ENCODE measurements around the gene SLC16A12. TPM values are rescaled to one million over a fixed set of nuclear protein-coding genes. Genes with fewer than 3 reads are reported as not detected.

Gene SLC16A12
- polyA plus RNA-seq, 1 donor (not counting 4 experiments of a cell fraction or from before 2014, with no cell fraction given) = 0.10 TPM

- dilution Hi-C loops (cut with MboI; ENCODE audit: extremely low pct_ligation_motif_present, low sequenced_read_pairs) = no loop called here
- H3K36me3 ChIP-seq (ENCODE audit: control insufficient read depth in 2 of 2, extremely low read depth in 1 of 2, insufficient read depth in 2 of 2, low read length in 2 of 2) = no peaks in the 10 kb centered on the region
- no peaks in the 10 kb centered on the region for H3K9me1 ChIP-seq (ENCODE audit: control insufficient read depth, extremely low read depth, insufficient read depth, low read length)
- no peaks in the 10 kb centered on the region for H3K79me2 ChIP-seq (ENCODE audit: control insufficient read depth, insufficient read depth, low read length)
- no peaks in the 10 kb centered on the region for H4K20me1 ChIP-seq (ENCODE audit: control insufficient read depth, extremely low read depth, insufficient read depth, low read length)
- H3K9ac ChIP-seq (ENCODE audit: control insufficient read depth, extremely low read depth, insufficient read depth, low read length) = no peak overlapping the region
- DNase-seq (ENCODE audit: low read depth, low spot score) (no peak), FAIRE-seq (no peak)
- peaks cover 35% of the 10 kb centered on the region for H3K27me3 ChIP-seq (ENCODE audit: control insufficient read depth, extremely low read depth, insufficient read depth, low read length)
- no peak for TF ChIP-seq EZH2 (IDR thresholded peaks at IDR 0.05; ENCODE audit: low read length)
- no peak for TF ChIP-seq CTCF (optimal IDR thresholded peaks at IDR 0.05 in 1 of 3, IDR thresholded peaks at IDR 0.05 in 1 of 3, conservative IDR thresholded peaks at IDR 0.05 in 1 of 3; ENCODE audit: extremely low read depth in 1 of 3, insufficient read depth in 2 of 3, low read length in 3 of 3)
- no peaks in the 10 kb centered on the region for H3K9me3 ChIP-seq (ENCODE audit: control insufficient read depth, low read depth, low read length)
- peaks cover 7% of the 10 kb centered on the region for H3K4me1 ChIP-seq (ENCODE audit: control insufficient read depth, extremely low read depth, insufficient read depth, low read length)
- no peak overlapping the region for H2AFZ ChIP-seq (ENCODE audit: control insufficient read depth, low read length)
- H3K27ac ChIP-seq (ENCODE audit: control insufficient read depth, insufficient read depth, low read length) = no peak overlapping the region
- H3K4me2 ChIP-seq (ENCODE audit: control insufficient read depth, extremely low read depth, insufficient read depth, low read depth, low read length) = no peak overlapping the region
- H3K4me3 ChIP-seq (ENCODE audit: control insufficient read depth in 2 of 3, extremely low read depth in 1 of 3, insufficient read depth in 2 of 3, low read depth in 1 of 3, low read length in 3 of 3) = no peak overlapping the region
These were observed 2.0 kb upstream of the SLC16A12 start for GRCh38 chr10:89537364-89537763.

GRCh38 chr10:89536013-89536354 lies 590 bp upstream of the SLC16A12 start:
- dilution Hi-C loops (cut with MboI; ENCODE audit: extremely low pct_ligation_motif_present, low sequenced_read_pairs) = no loop called here
- Histone ChIP-seq H3K79me2 (ENCODE audit: control insufficient read depth, insufficient read depth, low read length) (no peaks in the 10 kb centered on the region), H3K9me1 (ENCODE audit: control insufficient read depth, extremely low read depth, insufficient read depth, low read length) (no peaks in the 10 kb centered on the region), H3K9me3 (ENCODE audit: control insufficient read depth, low read depth, low read length) (no peaks in the 10 kb centered on the region), H3K27me3 (ENCODE audit: control insufficient read depth, extremely low read depth, insufficient read depth, low read length) (peaks cover 35% of the 10 kb centered on the region), H3K9ac (ENCODE audit: control insufficient read depth, extremely low read depth, insufficient read depth, low read length) (no peak overlapping the region), H4K20me1 (ENCODE audit: control insufficient read depth, extremely low read depth, insufficient read depth, low read length) (no peaks in the 10 kb centered on the region), H3K4me2 (ENCODE audit: control insufficient read depth, extremely low read depth, insufficient read depth, low read depth, low read length) (no peak overlapping the region), H2AFZ (ENCODE audit: control insufficient read depth, low read length) (no peak overlapping the region), H3K4me1 (ENCODE audit: control insufficient read depth, extremely low read depth, insufficient read depth, low read length) (peaks cover 14% of the 10 kb centered on the region), H3K4me3 (ENCODE audit: control insufficient read depth in 2 of 3, extremely low read depth in 1 of 3, insufficient read depth in 2 of 3, low read depth in 1 of 3, low read length in 3 of 3) (no peak overlapping the region), H3K27ac (ENCODE audit: control insufficient read depth, insufficient read depth, low read length) (no peak overlapping the region), H3K36me3 (ENCODE audit: control insufficient read depth in 2 of 2, extremely low read depth in 1 of 2, insufficient read depth in 2 of 2, low read length in 2 of 2) (no peaks in the 10 kb centered on the region)
- TF ChIP-seq CTCF (optimal IDR thresholded peaks at IDR 0.05 in 1 of 3, IDR thresholded peaks at IDR 0.05 in 1 of 3, conservative IDR thresholded peaks at IDR 0.05 in 1 of 3; ENCODE audit: extremely low read depth in 1 of 3, insufficient read depth in 2 of 3, low read length in 3 of 3) (no peak), EZH2 (IDR thresholded peaks at IDR 0.05; ENCODE audit: low read length) (no peak)
- FAIRE-seq (no peak), DNase-seq (ENCODE audit: low read depth, low spot score) (no peak)

Measured in keratinocyte (primary cell).